K562 (cell line): Measurements from ENCODE around the gene C6orf163. TPM values are rescaled to one million over a fixed set of nuclear protein-coding genes. Genes with fewer than 3 reads are reported as not detected.

Experiments
- CBX2 ChIP-seq: fragments of 200-600 bp; sonication (generic); IDR thresholded peaks from one replicate; pipeline ENCODE4 v1.6.1; 2012; ENCODE audit warnings: mild to moderate bottlenecking, low read length, inconsistent platforms; ENCODE audit not compliant: insufficient read depth, poor library complexity, severe bottlenecking
- CTCFL ChIP-seq: IDR thresholded peaks from 2 replicates; pipeline ENCODE4 v1.6.1; 2011; ENCODE audit warnings: borderline replicate concordance, low read depth, mild to moderate bottlenecking, moderate library complexity, low read length; ENCODE audit not compliant: insufficient read depth, poor library complexity, severe bottlenecking
- CXXC5 ChIP-seq: fragments of 250-450 bp; sonication (Bioruptor Pico); IDR thresholded peaks from 2 replicates; pipeline ENCODE4 v1.8.0; 2022; ENCODE audit warnings: inconsistent platforms, mild to moderate bottlenecking, moderate library complexity
- E2F4 ChIP-seq: sonication (generic); formaldehyde crosslinking; IDR thresholded peaks from 2 replicates; pipeline ENCODE4 v1.8.0; 2022; ENCODE audit warnings: mild to moderate bottlenecking, low read depth, missing genetic modification reagents
- FOXK2 ChIP-seq, 2 experiments: fragments of 450-650 bp; IDR thresholded peaks in 1 of 2; conservative IDR thresholded peaks in 1 of 2; 2 replicates each; pipeline ENCODE4 v1.6.1; 2016; ENCODE audit warnings: low read depth in 2 of 2, mild to moderate bottlenecking in 1 of 2
- HDGF ChIP-seq: fragments of 450-650 bp; IDR thresholded peaks from 2 replicates; pipeline ENCODE4 v1.6.1; 2016
- HNRNPK ChIP-seq: fragments of 200-400 bp; formaldehyde crosslinking; IDR thresholded peaks from one replicate; pipeline ENCODE4 v1.6.1; 2018; ENCODE audit warnings: mild to moderate bottlenecking, low read depth, low read length; ENCODE audit not compliant: poor library complexity, severe bottlenecking
- KAT8 ChIP-seq: fragments of 450-650 bp; IDR thresholded peaks from 2 replicates; pipeline ENCODE4 v1.6.1; 2016; ENCODE audit warnings: low read depth, mild to moderate bottlenecking
- MAFK ChIP-seq: IDR thresholded peaks from 2 replicates; pipeline ENCODE4 v1.6.1; 2011; ENCODE audit warnings: low read length, improper control_type of control experiment
- MIER1 ChIP-seq: fragments of 450-650 bp; IDR thresholded peaks from 2 replicates; pipeline ENCODE4 v1.6.1; 2016; ENCODE audit warnings: antibody characterized with exemption, mild to moderate bottlenecking, low read depth
- NFXL1 ChIP-seq: fragments of 450-650 bp; formaldehyde crosslinking; IDR thresholded peaks from 2 replicates; pipeline ENCODE4 v1.4.0; 2021; ENCODE audit warnings: mild to moderate bottlenecking
- RBBP5 ChIP-seq: fragments of 200-600 bp; sonication (generic); IDR thresholded peaks from 2 replicates; pipeline ENCODE4 v1.6.1; 2012; ENCODE audit warnings: borderline replicate concordance, mild to moderate bottlenecking, low read length, control low read depth, inconsistent platforms; ENCODE audit not compliant: insufficient read depth, poor library complexity, severe bottlenecking
- RBM34 ChIP-seq: fragments of 200-400 bp; formaldehyde crosslinking; IDR thresholded peaks from 2 replicates; pipeline ENCODE4 v1.6.1; 2018; ENCODE audit warnings: low read length, borderline replicate concordance; ENCODE audit not compliant: insufficient read depth
- SMARCA5 ChIP-seq: fragments of 450-650 bp; IDR thresholded peaks from 2 replicates; pipeline ENCODE4 v1.6.1; 2016
- SRF ChIP-seq, 2 experiments: fragments of 250-450, 450-650 bp in 1 of 2; sonication (Bioruptor Pico) in 1 of 2; sonication (generic) in 1 of 2; formaldehyde crosslinking; IDR thresholded peaks; 2 replicates each; pipeline versions ENCODE4 v1.5.0 to v1.5.1; 2020 to 2022; ENCODE audit warnings: mild to moderate bottlenecking in 1 of 2, missing genetic modification reagents in 1 of 2
- SRSF9 ChIP-seq: fragments of 200-400 bp; formaldehyde crosslinking; IDR thresholded peaks from 2 replicates; pipeline ENCODE4 v1.6.1; 2017; ENCODE audit warnings: low read depth, low read length, borderline replicate concordance
- STAT5A ChIP-seq: IDR thresholded peaks from 2 replicates; pipeline ENCODE4 v1.6.1; 2012; ENCODE audit warnings: low read length, inconsistent platforms, borderline replicate concordance
- STAT5B ChIP-seq: fragments of 250-450 bp; sonication (Bioruptor Pico); IDR thresholded peaks from 2 replicates; pipeline ENCODE4 v1.8.0; 2021; ENCODE audit warnings: mild to moderate bottlenecking, inconsistent platforms
- TEAD4 ChIP-seq, 2 experiments: sonication (generic) in 1 of 2; formaldehyde crosslinking in 1 of 2; IDR thresholded peaks; 2 replicates each; pipeline versions ENCODE4 v1.6.1 to v1.8.0; 2012 to 2022; ENCODE audit warnings: borderline replicate concordance in 1 of 2, inconsistent platforms in 1 of 2, low read length in 1 of 2, mild to moderate bottlenecking in 1 of 2, missing genetic modification reagents in 1 of 2
- U2AF1 ChIP-seq: fragments of 200-400 bp; formaldehyde crosslinking; optimal IDR thresholded peaks from 2 replicates; pipeline ENCODE3; 2017; ENCODE audit warnings: mild to moderate bottlenecking, low read depth, low read length, moderate library complexity
- ZNF134 ChIP-seq: fragments of 250-450 bp; sonication (Bioruptor Pico); conservative IDR thresholded peaks from 2 replicates; pipeline ENCODE4 v1.4.0; 2020
- ZNF175 ChIP-seq: fragments of 200-800 bp; sonication (Bioruptor generic); IDR thresholded peaks from 2 replicates; pipeline ENCODE4 v1.6.1; 2016; ENCODE audit warnings: low read depth, mild to moderate bottlenecking, missing genetic modification characterization, missing compliant biosample characterization
- ZNF717 ChIP-seq: fragments of 250-450 bp; sonication (Bioruptor Pico); IDR thresholded peaks from 2 replicates; pipeline ENCODE4 v1.5.0; 2021
- polyA plus RNA-seq, 8 experiments: library from polyadenylated mRNA; depleted of rRNA in 4 of 8; stranded (reverse) in 5 of 8; unstranded in 3 of 8; fragments of >200 nt; fragmentation: Nextera tagmentation in 2 of 8; fragmentation: Illumina TruSeq in 1 of 8; extraction: Ambion mirVana in 2 of 8; extraction: Trizol in 1 of 8; gene quantifications; 2 replicates each; pipeline versions ENCODE4 v1.2.1 to v1.2.3, GENCODE V29; 2011 to 2014; ENCODE audit warnings: inconsistent platforms in 1 of 8, missing spikeins in 1 of 8
- total RNA-seq, 7 experiments: library from RNA; depleted of rRNA in 6 of 7; stranded (reverse); fragments of >200 nt in 6 of 7; fragmentation: Illumina TruSeq in 2 of 7; extraction: Trizol in 2 of 7; gene quantifications; 2 replicates each; pipeline versions ENCODE4 v1.2.1 to v1.2.3, GENCODE V29; 2011 to 2021; ENCODE audit warnings: low replicate concordance in 1 of 7
- TF ChIP-seq, protein P1 (sequence below): fragments of 450-650 bp; formaldehyde crosslinking; IDR thresholded peaks from 2 replicates; pipeline ENCODE4 v1.4.0; 2020; ENCODE audit warnings: mild to moderate bottlenecking, moderate library complexity

The C6orf163 gene
- total and polyA plus RNA-seq, 9 of the 15 experiments (the other 6 are each of a cell fraction or from before 2014, with no cell fraction given), result 0.67 to 4.7 (median 1.5) TPM

DNA sequence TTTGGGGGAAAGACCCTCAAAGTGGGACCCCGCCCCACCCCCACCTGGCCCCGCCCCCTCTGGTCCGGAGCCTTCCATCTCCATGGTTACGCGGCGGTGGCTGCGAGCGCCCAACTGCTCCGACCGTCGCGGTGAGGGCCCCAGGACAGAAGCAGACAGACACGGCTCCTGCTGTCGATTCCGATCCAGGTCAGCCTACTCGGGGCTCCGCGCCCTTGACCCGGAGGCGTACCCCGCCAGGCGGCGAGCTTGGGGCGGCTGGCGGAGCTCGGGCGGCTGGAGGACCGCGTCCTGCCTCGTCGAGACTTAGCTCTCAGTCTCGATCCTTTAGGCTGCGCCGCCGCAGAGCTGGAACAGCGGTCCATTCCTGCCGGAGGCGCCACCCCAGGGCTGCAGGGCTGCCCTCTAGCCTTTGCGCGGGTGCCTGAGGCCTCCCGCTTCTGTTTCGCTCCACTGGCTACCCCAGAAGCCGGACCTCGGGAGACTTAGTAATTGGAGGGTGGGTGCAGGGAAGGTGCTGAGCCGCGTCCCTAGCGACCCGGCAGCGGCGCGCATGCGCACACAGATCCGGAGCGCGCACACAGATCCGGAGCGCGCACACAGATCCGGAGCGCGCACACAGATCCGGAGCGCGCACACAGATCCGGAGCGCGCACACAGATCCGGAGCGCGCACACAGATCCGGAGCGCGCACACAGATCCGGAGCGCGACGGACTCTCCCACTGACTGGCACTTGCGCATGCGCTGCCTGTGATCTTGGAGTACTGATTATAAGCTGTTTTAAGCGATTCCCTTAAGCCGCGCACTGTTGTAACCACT lies 63.5 kb downstream of the C6orf163 start, which contains the start of gene CFAP206 (continued):
- TF ChIP-seq ZNF717 (CRISPR knock-in tag) (no peak), RBBP5 (peak; percentile 73), CXXC5 (CRISPR knock-in tag) (peak; percentile 70), TEAD4 (IDR thresholded peaks at IDR 0.05; ENCODE audit: low read length) (no peak), TEAD4 (CRISPR knock-in tag; IDR thresholded peaks at IDR 0.05; ENCODE audit: borderline replicate concordance) (no peak), SRF (CRISPR knock-in tag; IDR thresholded peaks at IDR 0.05) (no peak), MAFK (no peak), SRSF9 (no peak), CTCFL (no peak), STAT5B (no peak), E2F4 (CRISPR knock-in tag) (no peak), HNRNPK (no peak), KAT8 (no peak), FOXK2 (conservative IDR thresholded peaks at IDR 0.05 in 1 of 2, IDR thresholded peaks at IDR 0.05 in 1 of 2; ENCODE audit: low read depth in 2 of 2) (no peak), U2AF1 (no peak), ZNF134 (CRISPR knock-in tag) (no peak), HDGF (no peak), MIER1 (no peak), SMARCA5 (no peak), RBM34 (no peak), STAT5A (no peak), CBX2 (no peak), NFXL1 (CRISPR knock-in tag) (no peak), ZNF175 (CRISPR knock-in tag) (peak; percentile 84; the same call in 1 of the 2 replicates)
- TF ChIP-seq, protein P1, sequence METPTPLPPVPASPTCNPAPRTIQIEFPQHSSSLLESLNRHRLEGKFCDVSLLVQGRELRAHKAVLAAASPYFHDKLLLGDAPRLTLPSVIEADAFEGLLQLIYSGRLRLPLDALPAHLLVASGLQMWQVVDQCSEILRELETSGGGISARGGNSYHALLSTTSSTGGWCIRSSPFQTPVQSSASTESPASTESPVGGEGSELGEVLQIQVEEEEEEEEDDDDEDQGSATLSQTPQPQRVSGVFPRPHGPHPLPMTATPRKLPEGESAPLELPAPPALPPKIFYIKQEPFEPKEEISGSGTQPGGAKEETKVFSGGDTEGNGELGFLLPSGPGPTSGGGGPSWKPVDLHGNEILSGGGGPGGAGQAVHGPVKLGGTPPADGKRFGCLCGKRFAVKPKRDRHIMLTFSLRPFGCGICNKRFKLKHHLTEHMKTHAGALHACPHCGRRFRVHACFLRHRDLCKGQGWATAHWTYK, result peak; percentile 76; the same call in 1 of the 2 replicates
